GM12801 (cell line): ENCODE results near the gene SLC7A5.

Source experiments
- TF ChIP-seq, protein P1 (sequence below): IDR thresholded peaks from one replicate; pipeline ENCODE4 v1.5.1; 2011; ENCODE audit warnings: control low read depth; ENCODE audit not compliant: insufficient read length; ENCODE audit errors: extremely low read depth

The SLC7A5 gene

GRCh38 chr16:87829988-87830672, 39.2 kb downstream of the SLC7A5 start:
- TF ChIP-seq, protein P1, sequence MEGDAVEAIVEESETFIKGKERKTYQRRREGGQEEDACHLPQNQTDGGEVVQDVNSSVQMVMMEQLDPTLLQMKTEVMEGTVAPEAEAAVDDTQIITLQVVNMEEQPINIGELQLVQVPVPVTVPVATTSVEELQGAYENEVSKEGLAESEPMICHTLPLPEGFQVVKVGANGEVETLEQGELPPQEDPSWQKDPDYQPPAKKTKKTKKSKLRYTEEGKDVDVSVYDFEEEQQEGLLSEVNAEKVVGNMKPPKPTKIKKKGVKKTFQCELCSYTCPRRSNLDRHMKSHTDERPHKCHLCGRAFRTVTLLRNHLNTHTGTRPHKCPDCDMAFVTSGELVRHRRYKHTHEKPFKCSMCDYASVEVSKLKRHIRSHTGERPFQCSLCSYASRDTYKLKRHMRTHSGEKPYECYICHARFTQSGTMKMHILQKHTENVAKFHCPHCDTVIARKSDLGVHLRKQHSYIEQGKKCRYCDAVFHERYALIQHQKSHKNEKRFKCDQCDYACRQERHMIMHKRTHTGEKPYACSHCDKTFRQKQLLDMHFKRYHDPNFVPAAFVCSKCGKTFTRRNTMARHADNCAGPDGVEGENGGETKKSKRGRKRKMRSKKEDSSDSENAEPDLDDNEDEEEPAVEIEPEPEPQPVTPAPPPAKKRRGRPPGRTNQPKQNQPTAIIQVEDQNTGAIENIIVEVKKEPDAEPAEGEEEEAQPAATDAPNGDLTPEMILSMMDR: no peak

- TF ChIP-seq, protein P1: no peak
Measured at GRCh38 chr16:87829622-87829980, 39.7 kb downstream of the SLC7A5 start.

DNA sequence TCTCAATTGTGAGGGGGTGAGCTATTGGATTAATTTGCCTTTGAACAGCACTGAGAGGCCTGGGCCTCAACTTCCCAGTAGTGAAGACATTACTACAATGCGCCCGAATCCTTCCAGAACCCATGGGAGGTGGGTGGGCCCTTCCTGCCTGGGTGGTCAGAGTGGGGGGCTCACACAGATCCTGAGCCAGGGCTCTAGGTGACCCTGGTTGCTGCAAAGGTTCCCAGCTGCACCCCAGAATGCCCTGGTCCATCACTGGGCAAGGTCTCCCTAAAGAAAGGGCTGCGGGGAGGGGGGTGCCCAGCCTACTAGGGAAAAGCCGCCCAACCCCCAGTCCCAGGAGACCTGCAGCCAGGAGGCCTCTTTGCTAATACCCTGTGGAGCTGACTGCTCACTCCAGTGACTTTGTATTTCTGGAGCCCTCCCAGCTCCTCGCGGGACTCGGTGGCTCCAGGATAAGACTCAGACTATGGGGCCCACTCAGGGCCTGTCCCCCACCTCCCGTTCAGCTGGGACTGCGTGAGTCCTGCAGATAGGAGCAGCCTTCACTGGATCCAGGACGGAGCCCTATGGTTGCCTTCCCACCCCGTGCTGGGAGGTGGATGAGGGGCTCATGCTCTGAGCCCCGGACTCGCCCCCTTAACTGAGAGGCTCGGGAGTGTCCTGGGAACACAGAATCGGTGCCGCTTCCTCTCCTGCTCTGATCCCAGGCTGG, 40.2 kb downstream of the SLC7A5 start:
- TF ChIP-seq, protein P1: no peak

DNA sequence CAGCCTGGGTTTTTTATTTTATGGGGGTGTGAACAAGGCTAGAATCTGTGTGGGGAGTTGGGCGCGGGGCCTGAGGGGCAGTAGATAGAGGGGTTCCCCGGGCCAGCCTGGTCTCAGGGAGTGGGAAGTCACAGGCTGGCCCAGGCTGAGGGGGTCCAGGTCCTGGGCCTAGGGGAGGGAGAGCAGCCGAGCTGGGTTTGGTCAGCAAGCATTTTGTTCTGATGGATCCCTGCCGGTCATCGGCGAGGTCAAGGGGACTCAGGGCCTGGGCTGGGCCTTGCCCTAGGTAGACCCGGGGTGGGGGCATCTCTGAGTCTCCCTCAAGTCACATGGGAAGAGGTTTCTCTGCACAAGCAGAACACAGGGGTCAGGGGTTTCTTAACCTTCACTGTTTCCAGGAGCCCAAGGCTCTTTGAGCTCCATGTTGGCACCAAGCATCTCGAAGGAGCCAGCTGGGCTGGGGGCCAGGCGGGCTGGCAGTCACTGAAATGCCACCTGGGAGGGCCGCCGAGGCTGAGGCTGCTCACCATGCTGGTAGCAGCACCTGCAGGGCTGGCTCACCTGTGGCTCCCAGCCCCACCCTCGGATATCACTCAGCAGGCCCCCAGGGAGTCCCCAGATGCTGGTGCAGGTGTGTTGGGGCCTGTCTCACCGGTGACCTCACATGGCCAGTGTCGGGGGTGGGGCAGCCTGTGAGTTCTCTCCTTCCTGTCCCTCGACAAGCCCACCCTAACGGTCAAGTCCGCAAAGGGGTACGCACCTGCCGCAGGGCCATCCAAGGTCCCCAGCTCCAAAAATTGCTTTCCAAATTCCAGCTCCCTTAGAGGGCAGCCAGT, 41.0 kb downstream of the SLC7A5 start:
- TF ChIP-seq, protein P1: no peak

DNA sequence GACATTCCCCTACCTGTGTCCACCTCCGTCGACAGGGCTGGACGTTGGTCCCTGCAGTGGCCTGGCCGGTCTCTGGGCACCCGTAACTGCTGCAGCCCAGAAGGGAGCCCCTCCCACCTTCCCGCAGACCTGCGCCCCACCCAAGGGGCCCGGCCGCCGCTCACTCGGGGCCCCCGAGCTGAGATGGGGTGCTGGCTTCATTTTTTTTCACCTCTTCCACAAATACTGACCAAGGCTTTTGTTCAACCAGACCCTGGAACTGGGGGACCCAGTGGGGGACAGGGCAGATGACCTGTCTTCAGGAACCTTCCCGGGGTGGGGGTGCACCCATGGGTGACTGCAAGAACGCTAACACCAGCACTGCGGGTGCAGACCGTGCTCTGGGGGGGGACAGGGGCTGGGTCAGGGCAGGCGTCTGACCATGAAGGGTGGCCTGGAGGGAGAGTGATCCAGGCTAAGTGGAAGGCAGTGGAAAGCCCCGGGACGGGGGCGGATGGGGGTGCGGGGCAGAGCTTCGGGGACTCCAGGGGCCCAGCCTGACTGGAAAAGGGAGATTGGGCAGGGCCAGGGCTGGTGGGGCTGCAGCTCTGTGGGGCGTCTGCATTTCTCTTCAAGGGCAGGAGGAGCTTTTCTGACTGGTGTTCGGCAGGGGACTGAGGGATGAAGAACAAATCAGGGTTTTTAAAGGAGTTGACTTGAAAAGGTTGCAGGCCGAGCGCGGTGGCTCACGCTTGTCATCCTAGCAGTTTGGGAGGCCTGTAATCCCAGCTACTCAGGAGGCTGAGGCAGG, 42.3 kb downstream of the SLC7A5 start:
- TF ChIP-seq, protein P1: no peak

DNA sequence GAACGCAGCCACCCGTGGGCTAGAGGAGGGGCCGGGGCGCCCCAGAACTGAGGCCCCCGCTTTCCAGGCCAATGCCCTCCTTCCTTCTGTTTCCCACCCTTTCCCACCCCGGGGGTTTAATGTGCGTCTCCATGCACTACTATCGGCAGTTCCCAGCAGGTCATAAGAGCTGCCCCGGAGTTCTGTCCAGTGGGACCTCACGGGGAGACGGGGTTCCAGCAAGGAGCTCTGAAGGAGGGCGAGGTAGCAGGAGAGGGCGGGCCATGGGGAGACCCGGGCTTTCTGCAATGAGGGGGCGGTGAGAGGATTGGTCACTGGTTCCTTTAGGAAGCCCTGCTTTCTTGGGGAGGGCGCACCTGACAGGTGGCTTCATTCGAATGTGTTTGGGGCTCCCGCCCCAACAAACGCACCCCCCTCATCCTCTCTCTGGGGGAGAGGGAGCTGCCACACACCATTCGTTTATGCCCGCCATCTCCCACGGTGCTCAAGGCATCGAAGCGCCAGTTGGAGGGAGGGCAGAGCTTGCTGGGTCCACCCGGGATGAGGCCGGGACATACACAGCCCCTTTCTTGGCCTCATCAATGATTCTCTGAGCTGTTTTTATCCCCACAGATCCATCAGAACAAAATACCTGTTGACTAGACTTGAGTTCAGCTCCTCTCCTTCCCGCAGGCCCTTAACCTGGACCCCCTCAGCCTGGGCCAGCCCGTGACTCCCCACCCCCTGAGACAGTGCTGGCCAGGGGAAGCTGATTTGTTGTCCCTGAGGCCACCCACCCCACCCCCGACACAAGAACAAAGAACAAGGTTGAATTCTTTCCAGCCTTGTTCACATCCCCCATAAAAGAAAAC, 44.1 kb downstream of the SLC7A5 start:
- TF ChIP-seq, protein P1: no peak
